ENCODE measurements around the gene KIF4B.
A peak's percentile ranks its signal among the peaks of the same experiment; 100 is the strongest.
"Not testable (repeated sequence)": the region's sequence is repeated elsewhere in the genome, so short reads cannot be mapped to it uniquely, and the experiment has no call there.

The KIF4B gene, protein sequence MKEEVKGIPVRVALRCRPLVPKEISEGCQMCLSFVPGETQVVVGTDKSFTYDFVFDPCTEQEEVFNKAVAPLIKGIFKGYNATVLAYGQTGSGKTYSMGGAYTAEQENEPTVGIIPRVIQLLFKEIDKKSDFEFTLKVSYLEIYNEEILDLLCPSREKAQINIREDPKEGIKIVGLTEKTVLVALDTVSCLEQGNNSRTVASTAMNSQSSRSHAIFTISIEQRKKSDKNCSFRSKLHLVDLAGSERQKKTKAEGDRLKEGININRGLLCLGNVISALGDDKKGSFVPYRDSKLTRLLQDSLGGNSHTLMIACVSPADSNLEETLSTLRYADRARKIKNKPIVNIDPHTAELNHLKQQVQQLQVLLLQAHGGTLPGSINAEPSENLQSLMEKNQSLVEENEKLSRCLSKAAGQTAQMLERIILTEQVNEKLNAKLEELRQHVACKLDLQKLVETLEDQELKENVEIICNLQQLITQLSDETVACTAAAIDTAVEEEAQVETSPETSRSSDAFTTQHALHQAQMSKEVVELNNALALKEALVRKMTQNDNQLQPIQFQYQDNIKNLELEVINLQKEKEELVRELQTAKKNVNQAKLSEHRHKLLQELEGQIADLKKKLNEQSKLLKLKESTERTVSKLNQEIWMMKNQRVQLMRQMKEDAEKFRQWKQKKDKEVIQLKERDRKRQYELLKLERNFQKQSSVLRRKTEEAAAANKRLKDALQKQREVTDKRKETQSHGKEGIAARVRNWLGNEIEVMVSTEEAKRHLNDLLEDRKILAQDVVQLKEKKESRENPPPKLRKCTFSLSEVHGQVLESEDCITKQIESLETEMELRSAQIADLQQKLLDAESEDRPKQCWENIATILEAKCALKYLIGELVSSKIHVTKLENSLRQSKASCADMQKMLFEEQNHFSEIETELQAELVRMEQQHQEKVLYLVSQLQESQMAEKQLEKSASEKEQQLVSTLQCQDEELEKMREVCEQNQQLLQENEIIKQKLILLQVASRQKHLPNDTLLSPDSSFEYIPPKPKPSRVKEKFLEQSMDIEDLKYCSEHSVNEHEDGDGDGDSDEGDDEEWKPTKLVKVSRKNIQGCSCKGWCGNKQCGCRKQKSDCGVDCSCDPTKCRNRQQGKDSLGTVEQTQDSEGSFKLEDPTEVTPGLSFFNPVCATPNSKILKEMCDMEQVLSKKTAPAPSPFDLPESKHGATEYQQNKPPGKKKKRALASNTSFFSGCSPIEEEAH

DNA sequence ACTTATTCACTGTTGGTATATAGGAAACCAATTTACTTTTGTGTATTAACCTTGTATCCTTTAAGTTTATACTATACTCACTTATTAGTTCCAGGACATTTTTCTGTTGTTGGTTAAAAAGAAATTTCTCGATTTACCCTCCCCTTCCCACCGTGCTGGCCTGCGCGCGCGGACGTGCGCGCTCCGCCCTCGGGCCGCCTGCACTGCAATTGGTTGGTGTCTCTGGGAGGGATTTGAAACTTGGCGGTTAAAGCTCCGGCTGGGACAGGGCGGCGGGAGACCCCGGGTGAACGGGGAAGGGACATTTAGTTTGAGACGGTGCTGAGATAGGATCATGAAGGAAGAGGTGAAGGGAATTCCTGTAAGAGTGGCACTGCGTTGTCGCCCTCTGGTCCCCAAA lies at the start of gene KIF4B:
Gene KIF4B, plus strand, starts transcription at position 230 of the 400 bp plus-strand sequence. Its CDS starts 105 bp downstream, at position 335.
- DNase-seq = no peak

DNA sequence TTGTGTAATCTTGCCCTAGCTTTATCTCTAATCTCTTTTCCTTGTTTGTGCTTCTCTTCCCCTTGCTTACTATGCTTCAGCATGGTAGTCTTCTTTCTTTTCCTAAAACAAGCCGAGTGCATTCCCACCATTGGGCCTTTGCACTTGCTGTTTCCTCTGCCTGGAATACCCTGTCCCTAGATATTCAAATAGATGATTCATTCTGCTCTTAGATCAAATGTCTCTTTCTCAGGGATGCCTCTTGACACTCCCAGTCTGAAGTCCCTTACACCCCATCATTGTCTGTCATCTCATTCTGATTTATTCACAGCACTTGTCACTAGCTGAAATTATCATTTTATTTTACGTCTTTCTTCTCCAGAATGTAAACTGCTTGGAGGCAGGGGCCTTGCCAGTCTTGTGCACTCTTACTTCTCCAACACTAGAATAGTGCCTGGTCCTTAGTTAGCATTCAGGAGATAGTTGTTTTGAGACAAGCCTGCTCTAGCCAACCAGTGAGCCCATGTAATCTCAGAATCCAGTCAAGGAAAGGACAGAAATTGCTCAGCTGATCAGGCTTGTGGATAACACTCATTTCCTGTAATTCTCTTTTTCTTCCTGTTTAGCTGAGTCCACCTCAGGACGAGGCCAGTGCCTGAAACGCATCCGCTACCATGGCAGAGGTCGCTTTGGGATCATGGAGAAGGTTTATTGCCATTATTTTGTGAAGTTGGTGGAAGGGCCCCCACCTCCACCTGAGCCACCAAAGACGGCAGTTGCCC lies 47.3 kb upstream of the KIF4B start:
- DNase-seq = no peak

DNA sequence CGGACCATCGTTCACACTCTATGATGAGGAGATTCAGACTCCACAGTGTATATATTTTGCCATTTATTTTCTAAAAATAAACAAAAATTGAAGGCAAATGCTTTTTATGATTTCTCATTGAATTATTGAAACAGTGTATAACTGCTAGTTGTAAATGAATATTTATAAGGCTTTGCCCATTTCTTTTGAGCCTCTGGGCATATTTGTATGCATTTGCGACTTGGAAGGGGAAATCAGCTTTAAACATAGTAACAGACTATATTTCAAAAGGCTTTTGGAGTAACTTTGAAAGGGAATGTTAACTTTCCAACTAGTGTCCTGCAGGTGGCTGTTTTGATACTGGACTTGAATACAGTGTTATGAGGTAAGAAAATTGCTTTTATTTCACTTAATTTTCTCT lies 46.7 kb upstream of the KIF4B start:
- no peak for DNase-seq

DNA sequence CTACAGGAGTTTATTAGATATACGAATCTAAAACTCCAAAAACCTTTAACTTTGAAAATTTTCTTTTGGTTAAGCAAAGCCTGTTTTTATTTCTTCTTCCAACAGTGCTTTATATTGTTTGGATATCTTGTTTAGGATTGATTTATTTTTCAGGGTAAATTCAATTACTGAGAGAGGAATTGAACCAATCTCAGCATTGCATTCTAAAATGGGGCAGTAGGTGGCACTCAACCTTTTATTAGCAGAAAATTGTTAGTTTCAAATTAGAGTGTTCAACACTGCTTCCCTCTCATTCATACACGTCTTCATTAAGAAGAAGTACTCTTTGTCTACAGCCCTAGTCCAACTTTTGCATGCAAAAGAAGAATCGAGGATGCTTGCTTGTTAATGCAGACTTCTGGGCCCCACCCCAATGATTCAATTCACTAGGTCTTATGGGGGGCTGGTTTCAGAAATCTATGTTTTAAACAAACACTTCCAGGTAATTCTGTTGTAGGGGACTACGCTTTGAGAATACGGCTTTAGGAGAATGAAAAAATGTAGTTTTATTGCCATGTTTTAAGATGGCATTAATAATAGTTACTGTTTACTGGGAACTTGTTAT lies 46.0 kb upstream of the KIF4B start:
- peak; percentile 19 to 31 for DNase-seq

DNA sequence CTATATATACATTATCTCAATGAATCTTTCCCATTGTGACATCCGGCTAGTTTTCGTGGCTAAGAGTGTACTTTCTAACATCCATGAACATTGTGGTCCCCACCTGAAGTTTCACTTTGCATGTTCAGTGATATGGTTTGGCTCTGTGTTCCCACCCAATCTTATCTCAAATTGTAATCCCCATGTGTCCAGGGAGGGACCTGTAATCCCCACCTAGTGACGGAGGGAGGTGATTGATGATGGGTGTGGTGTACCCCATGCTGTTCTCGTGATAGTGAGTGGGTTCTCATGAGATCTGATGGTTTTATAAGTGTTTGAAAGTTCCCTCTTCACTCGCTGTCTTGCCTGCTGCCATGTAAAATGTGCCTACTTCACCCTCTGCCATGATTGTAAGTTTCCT lies 44.6 kb upstream of the KIF4B start:
- no peak for DNase-seq

DNA sequence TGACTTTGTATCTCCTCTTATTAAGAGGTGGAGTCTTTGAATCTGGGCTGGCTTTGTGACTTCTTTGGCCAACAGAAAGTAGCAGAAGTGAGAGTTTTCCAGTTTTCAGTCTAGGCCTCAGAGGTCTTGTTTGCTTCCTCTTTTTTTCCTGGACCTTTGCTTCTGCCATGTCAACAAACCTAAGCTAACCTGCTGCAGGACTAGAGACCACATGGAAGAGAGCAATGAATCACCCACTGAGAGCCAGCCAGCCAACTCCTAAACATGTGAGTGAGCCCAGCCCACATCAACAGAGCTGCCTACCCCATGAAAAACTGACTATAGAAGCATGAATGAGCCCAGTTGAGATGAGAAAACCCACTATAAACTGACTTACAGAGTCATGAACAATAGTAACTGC lies 42.8 kb upstream of the KIF4B start:
- DNase-seq = no peak

DNA sequence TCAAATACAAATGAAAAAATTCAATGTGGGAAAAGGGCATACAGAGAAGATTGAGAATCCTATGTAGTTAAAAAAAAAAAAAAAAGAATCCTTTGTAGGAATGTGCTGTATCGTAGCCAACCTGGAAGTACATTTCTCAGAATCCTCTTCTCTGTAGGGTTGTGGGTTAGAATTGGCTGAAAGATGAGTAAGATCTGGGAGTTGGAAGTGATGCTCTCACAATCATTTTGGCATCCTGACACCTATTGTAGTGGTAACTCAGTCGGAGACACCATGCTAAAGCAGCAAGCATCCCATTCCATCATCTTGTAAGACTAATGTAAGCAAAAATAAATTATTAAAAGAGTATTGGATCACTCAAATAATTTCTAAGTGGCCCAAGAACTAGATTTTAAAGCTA lies 42.1 kb upstream of the KIF4B start:
- no peak for DNase-seq

DNA sequence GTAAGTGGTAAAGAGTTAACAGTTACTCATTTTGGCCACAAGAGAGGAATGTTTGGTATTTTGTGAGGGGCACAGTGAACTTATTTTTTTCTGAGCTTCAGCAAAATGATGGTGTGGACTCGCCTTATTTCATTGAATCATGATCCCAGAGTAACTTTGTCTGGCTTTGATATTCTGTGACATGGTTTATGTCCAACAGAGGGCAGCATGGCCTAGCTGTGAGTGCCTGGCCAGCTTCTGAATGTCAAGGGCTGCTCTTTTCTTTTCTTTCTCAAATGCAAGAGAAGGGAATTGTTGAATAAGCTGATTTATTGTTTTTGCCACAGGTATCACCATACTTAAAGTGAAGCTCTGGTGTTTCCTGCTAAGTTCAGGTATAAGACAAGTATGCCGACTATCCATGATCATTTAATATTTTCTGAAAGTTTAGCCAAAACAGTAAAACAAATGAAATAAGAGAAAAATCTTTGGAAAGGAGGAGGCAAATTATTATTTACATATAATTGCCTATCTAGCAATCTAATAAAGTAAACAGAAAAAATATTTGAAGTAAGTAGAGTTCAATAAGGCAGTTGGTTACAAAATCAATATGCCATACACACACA lies 41.0 kb upstream of the KIF4B start:
- DNase-seq = peak; percentile 46 to 64

DNA sequence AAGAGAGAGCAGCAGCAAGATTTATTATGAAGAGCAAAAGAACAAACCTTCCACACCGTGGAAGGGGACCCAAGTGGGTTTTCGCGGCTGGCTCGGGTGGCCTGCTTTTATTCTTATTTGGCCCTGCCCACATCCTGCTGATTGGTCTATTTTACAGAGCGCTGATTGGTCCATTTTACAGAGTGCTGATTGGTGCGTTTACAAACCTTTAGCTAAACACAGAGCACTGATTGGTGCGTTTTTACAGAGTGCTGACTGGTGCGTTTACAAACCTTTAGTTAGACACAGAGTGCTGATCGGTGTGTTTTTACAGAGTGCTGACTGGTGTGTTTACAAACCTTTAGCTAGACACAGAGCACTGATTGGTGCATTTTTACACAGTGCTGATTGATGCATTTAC lies 37.5 kb upstream of the KIF4B start:
- DNase-seq = not testable (repeated sequence)

DNA sequence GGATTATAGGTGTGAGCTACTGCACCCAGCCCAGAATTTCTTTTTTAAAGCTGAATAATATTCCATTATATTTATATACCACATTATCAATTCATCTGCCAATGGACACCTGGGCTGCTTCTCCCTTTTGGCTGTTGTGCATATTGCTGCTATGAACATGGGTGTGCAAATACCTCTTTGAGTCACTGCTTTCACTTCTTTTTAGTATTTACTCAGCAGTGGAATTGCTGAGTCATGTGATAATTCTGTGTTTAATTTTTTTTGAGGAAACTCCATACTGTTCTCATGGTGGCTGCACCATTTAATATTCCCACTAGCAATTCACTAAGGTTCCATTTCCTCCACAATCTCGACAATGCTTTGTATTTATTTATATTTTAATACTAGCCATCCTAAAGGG lies 36.1 kb upstream of the KIF4B start:
- DNase-seq = no peak

DNA sequence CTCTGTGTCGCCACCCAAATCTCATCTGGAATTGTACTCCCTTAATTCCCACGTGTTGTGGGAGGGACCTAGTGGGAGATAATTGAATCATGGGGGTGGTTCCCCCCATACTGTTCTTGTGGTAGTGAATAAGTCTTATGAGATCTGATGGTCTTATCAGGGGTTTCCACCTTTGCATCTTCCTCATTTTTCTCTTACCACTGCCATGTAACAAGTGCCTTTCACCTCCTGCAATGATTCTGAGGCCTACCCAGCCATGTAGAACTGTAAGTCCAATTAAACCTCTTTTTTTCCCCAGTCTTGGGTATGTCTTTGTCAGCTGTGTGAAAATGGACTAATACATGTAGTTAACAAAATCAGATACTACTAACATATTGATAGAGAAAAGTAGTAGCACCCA lies 35.3 kb upstream of the KIF4B start:
- not testable (repeated sequence) for DNase-seq

DNA sequence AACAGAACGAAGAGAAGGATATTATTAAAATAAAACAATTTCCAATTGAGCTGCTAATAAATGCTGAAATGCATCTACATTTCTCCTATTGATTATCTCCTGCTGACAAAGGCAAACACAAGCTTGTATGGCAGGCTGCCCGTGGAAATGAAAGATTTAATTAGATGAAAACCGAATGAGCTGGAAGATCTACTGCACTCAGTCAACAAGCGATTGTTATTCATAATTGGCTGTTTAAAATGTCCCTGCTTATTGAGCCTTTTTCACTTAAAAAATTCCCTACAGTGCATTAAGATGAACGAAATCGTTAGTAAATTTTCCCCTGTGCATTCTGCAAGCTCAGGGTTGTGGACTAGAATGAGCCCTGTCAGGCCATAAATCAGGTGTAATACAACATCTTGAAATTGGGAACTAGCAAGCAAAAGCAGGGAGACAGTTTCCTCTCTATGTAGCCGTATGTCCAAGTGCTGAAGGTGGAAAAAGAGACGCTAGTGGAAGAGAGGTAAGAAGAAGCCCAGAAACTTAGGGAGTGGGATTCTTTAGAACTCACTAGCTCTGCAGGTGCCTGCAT lies 28.5 kb upstream of the KIF4B start:
- no peak for DNase-seq

DNA sequence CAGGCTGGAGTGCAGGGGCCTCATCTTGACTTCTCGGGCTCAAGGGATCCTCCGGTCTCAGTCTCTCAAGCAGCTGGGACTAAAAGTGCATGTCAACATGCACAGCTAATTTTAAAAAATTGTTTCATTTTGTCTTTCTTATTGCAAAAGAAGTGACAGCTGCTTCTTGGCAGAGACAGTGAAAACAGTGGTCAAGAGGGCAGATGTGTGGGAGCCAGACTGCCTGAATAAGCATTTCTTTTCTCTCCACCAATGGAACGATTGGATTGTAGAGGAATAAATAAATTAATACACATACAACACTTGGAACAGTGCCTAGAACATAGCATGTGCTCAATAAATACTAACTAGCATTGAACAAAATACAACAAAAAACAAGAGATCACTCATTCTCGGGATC lies 27.4 kb upstream of the KIF4B start:
- no peak for DNase-seq

DNA sequence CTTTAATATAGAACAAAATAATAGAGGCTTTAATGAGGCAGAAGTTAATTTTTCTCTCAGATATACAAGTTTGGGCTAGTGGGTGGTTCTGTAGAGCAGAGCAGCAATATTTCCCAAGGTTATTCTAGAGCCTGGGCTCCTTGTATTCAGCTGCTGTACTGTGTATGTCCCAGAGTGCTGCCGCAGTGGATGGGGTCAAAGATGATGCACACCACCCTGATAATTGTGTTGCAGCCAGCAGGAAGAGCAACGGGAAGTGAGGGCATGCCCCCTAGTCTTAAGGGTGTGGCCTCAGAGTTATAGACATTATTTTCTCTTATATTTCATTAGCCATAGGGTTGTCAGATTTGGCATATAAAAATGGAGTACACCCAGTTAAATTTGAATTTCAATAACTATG lies 23.9 kb upstream of the KIF4B start:
- no peak for DNase-seq

DNA sequence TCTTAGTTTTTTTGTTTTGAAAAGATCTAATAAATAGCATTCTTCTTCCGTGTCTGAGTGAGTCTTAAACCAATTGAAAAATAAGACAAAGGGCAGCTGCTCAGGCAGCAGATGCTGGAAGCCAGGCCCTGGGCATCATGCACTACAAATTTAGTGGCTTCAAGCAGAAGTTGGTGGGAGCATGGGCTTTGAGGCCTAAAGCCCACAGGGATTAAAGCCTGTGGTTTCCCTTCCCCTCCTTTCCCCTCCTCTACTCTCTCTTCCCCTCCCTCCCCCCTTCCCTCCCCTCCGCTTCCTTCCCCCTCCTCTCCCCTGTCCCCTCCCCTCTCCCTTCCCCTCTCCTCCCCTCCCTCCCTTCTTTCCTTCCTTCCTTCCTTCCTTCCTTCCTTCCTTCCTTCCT lies 20.1 kb upstream of the KIF4B start:
- no peak for DNase-seq

DNA sequence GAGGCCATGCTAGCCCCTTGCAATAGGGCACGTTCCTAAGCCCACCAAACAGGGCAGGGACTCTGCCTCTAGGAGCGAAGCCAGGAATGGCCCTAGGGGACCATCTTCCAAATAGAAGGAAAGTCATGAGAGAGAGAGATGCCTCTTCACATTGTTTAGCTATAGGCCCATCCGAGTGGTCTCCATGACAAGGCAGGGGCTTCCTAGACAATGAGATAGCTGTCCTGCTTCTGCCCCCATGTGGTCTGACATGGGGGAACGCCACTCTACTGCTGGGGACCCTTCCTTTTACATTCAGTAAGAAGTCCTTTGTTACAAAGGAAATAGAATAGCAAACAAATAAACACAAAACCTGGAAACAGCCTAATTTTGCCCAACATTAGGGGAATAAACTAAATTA lies 17.9 kb upstream of the KIF4B start:
- peak in 1 of 2 experiments; percentile 4 for DNase-seq

DNA sequence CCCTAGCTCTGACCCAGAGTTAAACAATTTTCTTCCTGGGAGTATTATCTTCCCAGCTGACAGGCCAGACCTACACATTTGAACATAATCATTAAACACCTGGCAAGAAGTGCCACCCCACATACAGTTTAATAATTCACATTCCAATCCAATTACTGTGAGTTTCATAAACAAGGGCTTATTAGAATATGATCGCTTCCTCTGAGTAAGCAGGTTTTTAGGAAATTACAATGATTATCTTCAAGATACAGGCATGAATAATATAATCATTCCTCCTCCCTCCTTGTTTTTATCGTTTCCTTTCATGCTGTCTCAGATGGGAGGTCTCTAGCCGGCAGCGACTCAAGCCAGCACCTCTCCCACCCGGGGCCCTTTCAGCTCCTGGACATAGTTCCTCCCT lies 15.8 kb upstream of the KIF4B start:
- DNase-seq = no peak

DNA sequence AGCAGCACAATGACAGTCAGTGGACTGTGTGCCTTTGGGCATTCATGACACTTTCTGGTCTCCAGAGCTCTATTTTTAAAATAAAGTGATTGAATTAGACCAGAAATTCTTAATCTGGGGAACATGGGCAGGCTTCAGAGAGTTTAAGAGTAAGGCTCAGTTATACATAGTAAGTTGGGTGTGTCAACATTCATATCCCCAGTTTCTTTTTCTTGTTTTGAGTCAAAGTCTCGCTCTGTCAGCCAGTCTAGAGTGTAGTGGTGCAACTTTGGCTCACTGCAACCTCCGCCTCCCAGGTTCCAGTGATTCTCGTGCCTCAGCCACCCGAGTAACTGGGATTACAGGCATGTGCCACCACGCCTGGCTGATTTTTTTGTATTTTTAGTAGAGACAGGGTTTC lies 13.7 kb upstream of the KIF4B start:
- DNase-seq = no peak

DNA sequence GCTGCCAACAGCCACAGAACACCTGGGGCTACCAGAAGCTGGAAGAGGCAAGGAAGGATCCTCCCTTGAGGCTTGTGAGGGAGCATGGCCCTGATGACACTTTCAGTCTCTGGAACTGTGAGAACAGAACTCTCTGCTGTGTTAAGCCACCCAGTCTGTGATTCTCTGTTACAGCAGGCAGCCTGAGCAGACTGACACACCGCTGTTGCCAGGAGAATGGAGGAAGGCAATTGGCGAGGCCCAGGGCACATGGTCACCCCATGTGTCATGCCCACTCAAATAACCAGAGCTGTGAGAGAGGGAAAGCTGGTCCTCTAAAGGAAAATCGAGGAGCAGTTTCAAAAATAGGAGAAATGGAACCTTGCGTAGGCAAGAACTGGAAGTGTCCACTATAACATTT lies 12.0 kb upstream of the KIF4B start:
- no peak for DNase-seq

DNA sequence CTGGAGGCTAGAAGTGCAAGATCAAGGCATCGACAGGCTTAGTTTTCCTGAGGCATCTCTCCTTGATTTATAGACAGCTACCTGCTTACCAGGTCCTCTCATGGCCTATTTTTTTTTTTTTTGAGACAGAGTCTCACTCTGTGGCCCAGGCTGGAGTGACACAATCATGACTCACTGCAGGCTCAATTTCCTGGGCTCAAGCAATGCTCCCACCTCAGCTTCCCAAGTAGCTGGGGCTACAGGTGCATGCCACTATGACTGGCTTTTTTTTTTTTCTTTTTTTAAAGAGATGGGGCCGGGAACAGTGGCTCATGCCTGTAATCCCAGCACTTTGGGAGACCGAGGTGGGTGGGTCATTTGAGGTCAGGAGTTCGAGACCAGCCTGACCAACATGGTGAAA lies 10.8 kb upstream of the KIF4B start:
- DNase-seq = not testable (repeated sequence)

DNA sequence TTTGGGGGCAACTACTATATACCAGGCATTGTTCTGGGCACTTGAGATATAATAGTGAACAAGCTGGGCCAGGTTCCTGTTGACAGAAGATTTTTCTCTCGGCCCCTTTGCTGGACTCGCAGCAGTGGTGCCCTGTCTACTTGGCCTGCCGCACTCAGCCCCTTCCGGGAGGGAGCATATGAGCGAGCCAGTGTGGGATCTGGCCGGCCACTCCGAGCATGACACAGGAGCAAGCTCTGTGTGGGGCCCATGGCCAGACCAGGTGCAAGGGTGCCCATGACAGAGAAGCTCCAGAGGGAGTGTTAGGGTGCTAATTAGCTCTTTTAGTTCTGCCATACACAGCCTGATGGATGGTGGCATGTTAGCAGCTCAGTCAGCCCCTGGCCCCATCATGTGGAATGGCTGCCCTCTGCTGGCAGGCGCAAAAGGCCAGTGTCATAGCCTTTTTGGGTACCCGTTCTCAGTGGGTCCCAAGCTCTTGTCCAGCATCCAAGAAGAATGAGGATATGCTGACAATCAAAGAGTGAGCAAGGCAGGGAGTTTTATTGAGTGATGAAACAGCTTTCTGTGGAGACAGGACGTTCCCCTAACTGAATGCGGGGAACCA lies 9.3 kb upstream of the KIF4B start:
- DNase-seq = peak in 1 of 2 experiments; percentile 2
